GM18870 (cell line): ENCODE results near the gene ZCCHC7.

ENCODE experiments used
- ATAC-seq: cut with Tn5 transposase; IDR thresholded peaks from one replicate; pipeline ENCODE4 v1.9.1; 2021; ENCODE audit warnings: moderate library complexity; ENCODE audit not compliant: unreplicated experiment

The ZCCHC7 gene

GRCh38 chr9:37246826-37247225 lies 126.5 kb downstream of the ZCCHC7 start:
- no peak for ATAC-seq

- ATAC-seq = no peak
Measured at GRCh38 chr9:37248651-37249163, 128.3 kb downstream of the ZCCHC7 start.

GRCh38 chr9:37251452-37251851 lies 131.1 kb downstream of the ZCCHC7 start:
- ATAC-seq = peak; percentile 76

- no peak for ATAC-seq
Measured at GRCh38 chr9:37253377-37253937, 133.1 kb downstream of the ZCCHC7 start.

- no peak for ATAC-seq
Measured at GRCh38 chr9:37255187-37255586, 134.8 kb downstream of the ZCCHC7 start.

GRCh38 chr9:37255944-37256862 lies 135.8 kb downstream of the ZCCHC7 start:
- no peak for ATAC-seq

GRCh38 chr9:37259951-37260350 lies 139.6 kb downstream of the ZCCHC7 start:
- ATAC-seq = no peak

GRCh38 chr9:37262410-37262809 lies 142.0 kb downstream of the ZCCHC7 start:
- no peak for ATAC-seq

- ATAC-seq = no peak
Measured at GRCh38 chr9:37264539-37264938, 144.2 kb downstream of the ZCCHC7 start.

GRCh38 chr9:37266630-37267029 lies 146.3 kb downstream of the ZCCHC7 start:
- no peak for ATAC-seq

- no peak for ATAC-seq
Measured at GRCh38 chr9:37269221-37269620, 148.8 kb downstream of the ZCCHC7 start.

- no peak for ATAC-seq
Measured at GRCh38 chr9:37271679-37272078, 151.3 kb downstream of the ZCCHC7 start.

GRCh38 chr9:37273595-37273994 lies 153.2 kb downstream of the ZCCHC7 start:
- no peak for ATAC-seq

GRCh38 chr9:37281541-37281940 lies 161.2 kb downstream of the ZCCHC7 start:
- ATAC-seq = no peak

- no peak for ATAC-seq
Measured at GRCh38 chr9:37283730-37284325, 163.5 kb downstream of the ZCCHC7 start.

- ATAC-seq = no peak
Measured at GRCh38 chr9:37284636-37285035, 164.3 kb downstream of the ZCCHC7 start.

GRCh38 chr9:37286530-37287175 lies 166.3 kb downstream of the ZCCHC7 start:
- no peak for ATAC-seq

GRCh38 chr9:37287317-37287716 lies 166.9 kb downstream of the ZCCHC7 start:
- ATAC-seq = no peak

GRCh38 chr9:37289631-37290030 lies 169.3 kb downstream of the ZCCHC7 start:
- ATAC-seq = no peak

- ATAC-seq = no peak
Measured at GRCh38 chr9:37290366-37290939, 170.1 kb downstream of the ZCCHC7 start.

- no peak for ATAC-seq
Measured at GRCh38 chr9:37290940-37291485, 170.6 kb downstream of the ZCCHC7 start.
